Stomach (tissue), 4 donors: Measurements from ENCODE around the gene APCDD1L.

Experiments used
- CTCF ChIP-seq, 7 experiments: fragments of 450-650 bp in 4 of 7; fragments of 200-600 bp in 3 of 7; sonication (generic) in 3 of 7; IDR thresholded peaks; one replicate each; pipeline ENCODE4 v1.5.1; 2016 to 2019; ENCODE audit warnings: antibody characterized with exemption in 7 of 7, control low read depth in 2 of 7, mild to moderate bottlenecking in 1 of 7
- EP300 ChIP-seq: sonication (generic); formaldehyde crosslinking; IDR thresholded peaks from one replicate; pipeline ENCODE4 v1.6.1; 2017; ENCODE audit warnings: antibody characterized with exemption
- POLR2A ChIP-seq, 4 donors: fragments of 450-650 bp; IDR thresholded peaks; one replicate each; pipeline ENCODE4 v1.6.1; 2016; ENCODE audit warnings: antibody characterized with exemption in 4 of 4, control low read depth in 2 of 4, mild to moderate bottlenecking in 1 of 4, moderate library complexity in 1 of 4
- POLR2AphosphoS5 ChIP-seq, 3 donors: sonication (generic); formaldehyde crosslinking; IDR thresholded peaks; one replicate each; pipeline ENCODE4 v1.6.1; 2016; ENCODE audit warnings: antibody characterized with exemption in 3 of 3

GRCh38 chr20:58432186-58432954, 82.8 kb downstream of the APCDD1L start:
- TF ChIP-seq EP300, result no peak
- TF ChIP-seq CTCF (IDR thresholded peaks at IDR 0.05), result no peak
- TF ChIP-seq POLR2AphosphoS5 (IDR thresholded peaks at IDR 0.05), result peak in 1 of 3 donors; percentile 32
- no peak for TF ChIP-seq POLR2A (IDR thresholded peaks at IDR 0.05)
